Natural killer cell (primary cell): ENCODE results near the gene FAM193A. TPM values are rescaled to one million over a fixed set of nuclear protein-coding genes. Genes with fewer than 3 reads are reported as not detected.

Source experiments
- ATAC-seq, 3 donors: fragments of 150-1000 bp in 2 of 3; fragments of 200-7000 bp in 1 of 3; cut with Tn5 transposase; 1 replicate in 1 of 3; 2 replicates in 2 of 3; pipeline ENCODE4 v1.10.0; 2021; ENCODE audit warnings: mild to moderate bottlenecking in 2 of 3, moderate library complexity in 2 of 3
- DNase-seq, 2 donors: peaks; one replicate each; pipeline versions ENCODE4 v3.0.0 to v3.0.0-alpha.2; 2013 to 2021; ENCODE audit warnings: mixed read lengths in 1 of 2
- H3K27ac ChIP-seq: one replicate; pipeline ENCODE4 v1.5.1; 2013; ENCODE audit warnings: mild to moderate bottlenecking, low read length
- H3K27me3 ChIP-seq: one replicate; pipeline ENCODE4 v1.6.1; 2013; ENCODE audit warnings: low read length; ENCODE audit not compliant: control insufficient read depth, insufficient read depth
- H3K36me3 ChIP-seq: one replicate; pipeline ENCODE4 v1.6.1; 2013; ENCODE audit warnings: low read length; ENCODE audit not compliant: control insufficient read depth, insufficient read depth
- H3K4me1 ChIP-seq: one replicate; pipeline ENCODE4 v1.6.1; 2013; ENCODE audit warnings: low read length; ENCODE audit not compliant: control insufficient read depth, insufficient read depth
- H3K4me3 ChIP-seq: one replicate; pipeline ENCODE4 v1.5.1; 2013; ENCODE audit warnings: low read length
- H3K9me3 ChIP-seq: one replicate; pipeline ENCODE4 v1.6.1; 2013; ENCODE audit warnings: low read length; ENCODE audit not compliant: control insufficient read depth, insufficient read depth
- H3K27ac Mint-ChIP-seq, 2 donors: one replicate each; pipeline ENCODE4 v1.8.0; 2022; ENCODE audit warnings: mild to moderate bottlenecking in 2 of 2, mixed read lengths in 2 of 2, moderate library complexity in 1 of 2
- H3K27me3 Mint-ChIP-seq, 2 donors: one replicate each; pipeline ENCODE4 v1.8.0; 2022; ENCODE audit warnings: low read depth in 2 of 2, mixed read lengths in 2 of 2
- H3K36me3 Mint-ChIP-seq: one replicate; pipeline ENCODE4 v1.8.0; 2022; ENCODE audit warnings: mixed read lengths
- H3K4me1 Mint-ChIP-seq, 2 donors: one replicate each; pipeline ENCODE4 v1.8.0; 2022; ENCODE audit warnings: mixed read lengths in 2 of 2
- H3K4me3 Mint-ChIP-seq: one replicate; pipeline ENCODE4 v1.8.0; 2022; ENCODE audit warnings: mild to moderate bottlenecking, moderate library complexity, mixed read lengths
- H3K9me3 Mint-ChIP-seq, 2 donors: one replicate each; pipeline ENCODE4 v1.8.0; 2022; ENCODE audit warnings: mixed read lengths in 2 of 2
- CTCF ChIP-seq: fragments of 200-600 bp; IDR thresholded peaks from one replicate; pipeline ENCODE4 v1.8.0; 2022; ENCODE audit warnings: antibody characterized with exemption
- WGBS: methylation state at CpG from one replicate; pipeline ENCODE4 v1.1.7; 2013; ENCODE audit warnings: missing lambda C conversion rate; ENCODE audit not compliant: insufficient coverage; 5-methylcytosine and 5-hydroxymethylcytosine counted together
- intact Hi-C: fragments of 100-400 bp; cut with micrococcal nuclease; formaldehyde crosslinking; loops from one replicate; pipeline ENCODE4 v1.14.2; 2022
- total RNA-seq, 4 donors: library from RNA; stranded (reverse); fragments of 120-200 nt in 1 of 4; gene quantifications; one replicate each; pipeline versions ENCODE4 v1.2.3 to v1.2.4, GENCODE V29; 2013 to 2022

Gene FAM193A
- total RNA-seq, 3 donors from 2014 or later (not counting 1 experiment from before 2014, with no cell fraction given): 39.4 to 49.3 (median 48.1) TPM

- Histone ChIP-seq H3K27ac (no peak overlapping the region), H3K4me3 (no peak overlapping the region), H3K4me1 (peaks cover 4% of the 10 kb centered on the region), H3K36me3 (no peaks in the 10 kb centered on the region), H3K9me3 (peaks cover 3% of the 10 kb centered on the region), H3K27me3 (no peaks in the 10 kb centered on the region)
- ATAC-seq (no peak), DNase-seq (no peak)
- H3K9me3 Mint-ChIP-seq: no peaks in the 10 kb centered on the region
- 100% methylated on average over 2 of the region's 4 CpGs for WGBS
- no peaks in the 10 kb centered on the region for H3K36me3 Mint-ChIP-seq
- no peaks in the 10 kb centered on the region for H3K27me3 Mint-ChIP-seq
- H3K27ac Mint-ChIP-seq: no peak overlapping the region
- TF ChIP-seq CTCF: no peak
- intact Hi-C loops: no loop called here
- H3K4me1 Mint-ChIP-seq: peaks cover 39 to 64% of the 10 kb centered on the region in 2 donors
- H3K4me3 Mint-ChIP-seq: no peak overlapping the region
These were observed 41.7 kb downstream of the FAM193A start for GRCh38 chr4:2578106-2578505.

GRCh38 chr4:2579910-2580309 lies 43.5 kb downstream of the FAM193A start:
- intact Hi-C loops: no loop called here
- H3K9me3 Mint-ChIP-seq: no peaks in the 10 kb centered on the region
- H3K36me3 ChIP-seq: no peaks in the 10 kb centered on the region
- peaks cover 4% of the 10 kb centered on the region for H3K4me1 ChIP-seq
- no peak overlapping the region for H3K4me3 Mint-ChIP-seq
- WGBS: 99% methylated on average over 4 of the region's 5 CpGs
- no peak overlapping the region for H3K4me3 ChIP-seq
- ATAC-seq (no peak), DNase-seq (no peak)
- H3K4me1 Mint-ChIP-seq: peaks cover 40 to 60% of the 10 kb centered on the region in 2 donors
- TF ChIP-seq CTCF: no peak
- H3K27me3 Mint-ChIP-seq: no peaks in the 10 kb centered on the region
- no peak overlapping the region for H3K27ac Mint-ChIP-seq
- no peak overlapping the region for H3K27ac ChIP-seq
- H3K9me3 ChIP-seq: peaks cover 3% of the 10 kb centered on the region
- no peaks in the 10 kb centered on the region for H3K27me3 ChIP-seq
- H3K36me3 Mint-ChIP-seq: no peaks in the 10 kb centered on the region

- no peaks in the 10 kb centered on the region for H3K27me3 ChIP-seq
- intact Hi-C loops: no loop called here
- 95% methylated on average over 4 of the region's 4 CpGs for WGBS
These were observed 46.6 kb downstream of the FAM193A start for GRCh38 chr4:2583092-2583491.

More at GRCh38 chr4:2583092-2583491, 46.6 kb downstream of the FAM193A start:
- Histone ChIP-seq H3K27ac (no peak overlapping the region), H3K36me3 (no peaks in the 10 kb centered on the region), H3K4me3 (no peak overlapping the region), H3K9me3 (peaks cover 3% of the 10 kb centered on the region), H3K4me1 (peaks cover 10% of the 10 kb centered on the region)
- Mint-ChIP-seq H3K4me3 (no peak overlapping the region), H3K27me3 (no peaks in the 10 kb centered on the region), H3K9me3 (no peaks in the 10 kb centered on the region), H3K27ac (peak overlapping the region; percentile 5 to 76), H3K4me1 (peaks cover 55 to 61% of the 10 kb centered on the region in 2 donors), H3K36me3 (no peaks in the 10 kb centered on the region)
- DNase-seq (no peak), ATAC-seq (no peak)
- no peak for TF ChIP-seq CTCF
